NCI-H1048 (cell line): ENCODE measurements around the gene FAM234B.
"Not testable (repeated sequence)": the region's sequence is repeated elsewhere in the genome, so short reads cannot be mapped to it uniquely, and the experiment has no call there.

Experiments
- DNase-seq: peaks from one replicate; lab custom pipeline; 2025; lab: John Stamatoyannopoulos, UW

The FAM234B gene

DNA sequence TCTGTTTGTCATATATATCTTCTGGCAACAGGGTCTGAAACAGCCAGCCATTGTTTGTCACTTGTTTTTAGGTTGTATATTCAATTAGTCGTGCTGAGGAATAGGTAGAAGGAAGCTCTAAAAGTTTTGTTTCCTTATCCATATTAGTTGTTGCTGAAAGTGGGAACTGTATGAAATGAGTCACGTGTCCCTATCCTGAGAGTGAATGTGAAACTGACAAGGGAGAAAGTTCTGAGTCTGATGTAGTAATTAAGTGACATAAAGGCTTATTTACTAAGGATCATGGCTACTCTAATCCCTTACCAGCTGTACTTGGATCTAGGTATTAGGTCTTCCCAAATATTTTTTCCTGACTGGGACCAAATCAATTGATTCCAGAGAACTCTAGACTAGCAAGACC is 16.4 kb downstream of the FAM234B start:
- DNase-seq: no peak

DNA sequence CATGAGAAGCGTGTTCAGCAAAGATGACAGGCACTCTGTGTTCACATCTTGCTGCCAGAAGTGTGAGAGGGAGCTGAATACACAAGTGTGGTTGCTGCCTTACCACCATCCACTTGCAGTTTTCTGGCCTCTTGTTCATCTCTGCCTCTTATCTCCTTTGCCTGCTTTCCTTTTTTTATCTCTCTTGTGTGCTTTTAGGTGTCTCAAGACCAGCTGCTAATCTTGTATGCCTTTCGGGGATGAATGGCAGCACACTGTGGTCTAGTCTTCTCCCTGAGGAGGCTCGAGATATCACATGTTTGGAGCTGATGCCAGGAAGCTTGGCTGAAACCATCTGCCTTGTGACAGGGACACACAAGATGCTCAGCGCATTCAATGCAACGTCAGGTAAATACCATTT is 17.2 kb downstream of the FAM234B start:
- DNase-seq: no peak

DNA sequence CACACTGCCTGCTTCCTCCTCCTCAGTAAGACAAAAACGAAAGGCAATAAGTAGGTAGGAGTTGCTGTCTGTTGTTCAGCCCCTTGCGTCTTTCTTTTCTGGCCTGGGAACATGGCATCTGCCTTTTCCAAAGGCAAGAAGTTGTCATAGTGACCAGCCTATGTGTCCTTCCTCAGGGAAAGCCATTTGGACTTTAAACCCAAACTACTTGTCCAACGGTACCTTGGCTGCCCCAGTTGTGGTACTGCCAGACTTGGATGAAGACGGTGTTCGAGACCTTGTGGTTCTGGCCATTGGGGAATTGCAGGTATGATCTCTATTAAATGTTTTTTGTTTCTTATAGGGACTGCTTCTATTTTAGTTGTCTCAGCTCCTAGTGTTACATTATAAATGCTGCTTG is 18.5 kb downstream of the FAM234B start:
- no peak for DNase-seq

DNA sequence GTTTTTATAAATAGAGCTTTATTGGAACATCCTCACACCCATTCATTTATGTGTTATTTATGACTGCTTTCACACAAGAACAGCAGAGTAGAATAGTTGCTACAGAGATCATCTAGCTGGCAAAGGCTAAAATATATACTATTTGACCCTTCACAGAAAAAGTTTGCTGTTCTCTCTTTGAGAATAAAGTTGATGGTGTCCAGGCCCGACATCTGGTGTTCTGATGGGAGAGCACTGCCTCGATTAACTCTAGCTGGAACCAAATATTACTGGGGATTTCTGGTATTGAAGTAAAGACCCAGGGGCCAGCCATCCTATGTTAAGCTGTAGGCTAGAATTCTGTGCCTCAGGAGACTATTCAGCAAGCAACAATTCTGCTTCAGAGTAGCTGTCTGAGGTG is 21.8 kb downstream of the FAM234B start:
- no peak for DNase-seq

DNA sequence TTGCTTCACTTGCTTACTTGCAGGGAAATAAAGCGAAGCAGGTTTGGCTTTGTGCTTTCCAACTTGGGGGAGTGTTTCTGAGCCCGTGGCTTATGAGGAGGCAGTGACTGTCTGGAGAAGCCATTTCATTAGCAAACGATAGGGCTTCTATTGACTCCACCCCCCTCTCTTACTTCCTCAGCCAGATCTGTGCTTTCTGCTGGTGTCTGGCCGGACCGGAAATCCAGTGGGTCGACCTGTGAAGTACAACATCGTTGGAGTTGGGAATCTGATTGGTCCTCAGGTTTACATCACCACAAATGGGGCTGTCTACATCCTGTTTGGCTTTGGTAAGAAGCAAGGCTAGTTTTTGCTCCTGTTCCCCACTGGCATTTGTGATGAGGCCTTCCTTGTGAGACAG is 22.3 kb downstream of the FAM234B start:
- no peak for DNase-seq

DNA sequence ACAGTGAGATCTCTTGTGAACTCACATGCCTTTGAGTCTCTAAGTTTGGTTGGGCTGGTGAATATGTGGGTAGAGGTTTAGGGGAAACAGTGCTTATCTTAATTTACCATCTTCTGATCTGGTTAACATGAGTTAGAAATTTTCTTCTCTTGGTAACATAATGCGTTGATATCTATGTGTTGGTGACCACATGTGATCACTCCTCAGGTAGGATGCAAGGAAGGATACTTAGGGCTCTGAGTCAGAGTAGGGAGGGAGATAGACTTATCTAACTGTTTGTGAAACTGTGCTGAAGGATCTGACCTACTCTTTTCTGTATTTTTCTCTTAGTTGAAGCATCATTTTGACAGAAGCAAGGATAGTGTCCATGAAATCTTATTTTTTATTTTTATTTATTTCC is 23.1 kb downstream of the FAM234B start:
- no peak for DNase-seq

DNA sequence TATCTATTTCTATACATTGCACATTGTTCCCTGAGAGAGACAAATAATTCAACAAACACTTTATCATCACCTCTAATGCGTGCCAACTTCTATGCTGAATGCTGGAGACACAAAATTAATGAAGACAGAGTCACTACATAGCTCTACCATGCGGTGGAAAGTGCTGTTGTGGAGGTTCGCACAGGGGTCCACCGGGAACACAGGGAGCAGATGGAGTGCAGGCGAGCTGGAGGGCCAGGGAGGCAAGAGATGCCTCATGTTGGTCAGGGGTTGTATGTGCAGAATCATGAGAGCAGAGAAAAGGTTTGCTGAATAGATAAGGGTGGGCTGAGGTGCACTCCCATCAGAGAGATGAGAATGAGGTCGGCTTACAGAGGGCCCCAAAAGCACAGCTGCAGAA is 25.2 kb downstream of the FAM234B start:
- no peak for DNase-seq

DNA sequence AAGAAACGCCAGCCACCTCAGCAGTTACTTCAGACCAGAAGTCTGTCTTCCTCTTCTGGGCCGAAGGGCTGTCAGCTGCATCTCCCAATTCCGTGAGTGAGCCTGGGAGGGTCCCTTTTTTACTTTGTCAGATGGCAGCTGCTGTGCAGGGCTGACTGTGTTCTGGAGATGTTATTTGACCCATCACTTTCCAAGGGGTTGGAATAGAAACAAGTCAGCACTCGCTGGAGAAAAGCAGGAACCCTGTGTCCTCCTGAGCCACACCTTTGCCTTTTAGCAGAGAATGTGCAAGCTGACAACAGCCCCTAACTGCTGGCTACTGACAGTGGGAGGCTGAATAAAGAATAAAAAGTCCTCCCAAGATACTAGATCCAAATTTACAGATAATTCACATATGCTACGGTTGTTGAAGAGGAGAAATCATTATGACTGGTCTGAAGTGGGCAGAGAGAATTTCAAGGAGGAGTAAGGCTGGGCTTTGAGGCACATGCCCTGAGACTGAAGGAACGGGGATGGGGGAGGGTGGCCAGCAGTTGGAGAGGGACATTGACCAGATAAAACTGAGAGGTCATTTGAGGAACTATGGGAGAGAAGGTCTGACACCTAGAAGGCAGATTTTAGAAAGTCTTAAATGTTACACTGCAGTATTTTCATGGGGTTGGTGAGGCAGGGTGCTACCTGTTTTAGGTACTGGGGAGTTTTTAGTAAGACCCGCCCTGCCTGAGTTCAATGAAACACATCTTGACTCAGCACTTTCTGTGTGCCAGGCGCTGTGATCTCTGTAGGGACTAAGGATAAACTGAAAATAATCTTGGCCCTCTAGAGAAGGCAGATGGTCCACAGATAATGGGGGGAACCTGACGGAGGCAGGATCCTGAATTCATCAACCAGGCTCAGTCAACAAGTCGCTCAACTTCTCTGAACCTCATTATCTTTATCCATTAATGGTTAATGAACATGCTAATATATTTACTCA is 27.4 kb downstream of the FAM234B start:
- DNase-seq: no peak

DNA sequence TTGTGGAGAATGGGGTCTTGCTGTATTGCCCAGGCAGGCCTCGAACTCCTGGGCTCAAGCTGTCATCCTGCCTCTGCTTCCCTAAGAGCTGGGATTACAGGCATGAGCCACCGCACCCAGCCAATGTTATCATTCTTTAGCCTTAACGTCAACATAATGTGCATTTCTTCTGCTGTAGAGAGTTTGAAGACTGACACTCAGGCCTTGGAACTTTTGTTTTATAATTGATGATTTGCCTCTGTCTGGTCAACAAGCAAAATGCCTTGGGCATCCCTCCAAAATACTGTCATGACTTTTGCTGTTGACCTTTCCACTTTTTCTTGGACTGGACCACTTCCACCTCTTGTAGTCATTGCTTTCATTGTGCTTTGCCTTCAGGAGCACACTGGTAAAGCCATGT is 29.0 kb downstream of the FAM234B start:
- DNase-seq: no peak

DNA sequence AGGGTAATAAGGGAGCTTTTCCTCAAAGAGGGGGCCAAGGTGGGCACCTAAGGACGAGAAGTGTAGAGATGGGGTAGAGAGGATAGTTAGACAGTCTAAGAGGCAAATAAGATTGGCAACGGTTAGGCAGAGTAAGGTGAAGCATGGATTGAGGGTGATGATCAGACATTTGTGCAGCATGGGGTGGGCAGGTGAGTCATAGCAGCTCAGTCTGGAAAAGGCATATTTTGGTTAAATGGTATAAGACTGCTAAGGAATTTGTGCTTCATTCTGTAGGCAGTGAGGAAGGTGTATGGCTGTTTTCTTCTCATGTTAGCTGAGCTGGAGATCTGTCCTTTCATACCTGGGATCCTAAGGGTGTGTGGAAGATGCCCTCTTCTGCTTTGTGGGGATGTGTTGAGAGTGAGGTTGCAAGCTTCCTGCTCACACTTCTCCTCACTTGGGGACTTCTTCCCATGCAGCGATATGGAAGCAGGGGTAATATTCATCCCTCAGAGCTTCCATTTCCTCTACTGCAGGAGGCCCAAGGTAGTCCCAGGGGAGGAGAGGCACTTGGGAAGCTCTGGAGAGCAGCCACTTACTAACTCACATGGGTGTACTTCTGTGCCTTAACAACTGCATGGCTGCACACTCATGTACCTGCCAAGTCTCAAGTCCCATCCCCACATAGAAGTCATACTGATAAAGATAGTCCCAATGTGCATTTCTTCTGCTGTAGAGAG is 30.4 kb downstream of the FAM234B start:
- DNase-seq: no peak

DNA sequence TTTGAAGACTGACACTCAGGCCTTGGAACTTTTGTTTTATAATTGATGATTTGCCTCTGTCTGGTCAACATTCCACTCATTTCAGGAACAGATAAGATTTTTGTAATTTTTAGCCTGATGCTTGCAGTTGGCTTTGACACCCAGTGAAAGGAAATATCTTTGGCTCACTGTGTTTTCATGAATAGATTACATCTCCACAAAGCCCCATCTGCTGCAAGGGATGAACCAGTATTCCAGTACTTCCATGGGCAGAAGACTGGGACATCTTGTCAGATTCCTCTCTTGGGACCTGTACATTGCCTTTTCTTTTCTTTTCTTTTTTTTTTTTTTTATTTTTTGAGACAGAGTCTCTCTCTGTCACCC is 30.9 kb downstream of the FAM234B start:
- DNase-seq: no peak

DNA sequence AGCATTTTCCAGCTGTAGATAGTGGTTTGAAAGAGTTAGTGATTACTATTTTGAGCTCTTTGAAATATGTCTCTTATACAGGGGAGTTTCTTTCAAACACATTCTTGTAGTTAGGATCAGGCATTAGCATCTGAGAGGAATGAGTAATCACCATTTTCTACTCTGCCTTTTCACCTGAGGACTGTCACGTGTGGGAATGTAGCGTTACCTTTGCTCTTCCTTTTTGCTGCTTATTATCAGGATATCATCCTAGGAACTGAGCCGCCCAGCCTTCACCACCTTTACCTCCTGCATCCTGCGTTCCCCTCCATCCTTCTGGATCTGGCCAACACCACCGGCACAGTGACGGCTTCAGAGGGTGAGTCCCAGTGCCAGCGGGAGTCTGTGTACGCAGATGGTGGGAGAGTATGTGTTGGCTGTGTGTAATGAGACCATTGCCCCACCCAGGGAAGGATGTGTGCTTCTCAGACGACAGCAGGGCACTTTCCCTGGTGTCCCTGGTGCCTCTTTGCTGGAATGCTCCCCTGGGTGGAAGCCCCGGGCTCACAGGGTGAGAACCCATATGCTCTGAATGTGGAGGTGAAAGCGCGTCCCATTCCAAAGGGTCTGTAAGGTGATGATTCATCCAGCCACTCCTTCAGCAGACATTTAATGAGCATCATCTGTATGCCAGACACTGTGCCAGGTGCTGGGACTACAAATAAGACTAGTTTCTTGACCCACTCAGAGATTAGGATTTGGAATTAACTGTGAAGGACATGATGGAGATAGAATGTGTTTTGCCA is 31.8 kb downstream of the FAM234B start:
- DNase-seq: no peak

DNA sequence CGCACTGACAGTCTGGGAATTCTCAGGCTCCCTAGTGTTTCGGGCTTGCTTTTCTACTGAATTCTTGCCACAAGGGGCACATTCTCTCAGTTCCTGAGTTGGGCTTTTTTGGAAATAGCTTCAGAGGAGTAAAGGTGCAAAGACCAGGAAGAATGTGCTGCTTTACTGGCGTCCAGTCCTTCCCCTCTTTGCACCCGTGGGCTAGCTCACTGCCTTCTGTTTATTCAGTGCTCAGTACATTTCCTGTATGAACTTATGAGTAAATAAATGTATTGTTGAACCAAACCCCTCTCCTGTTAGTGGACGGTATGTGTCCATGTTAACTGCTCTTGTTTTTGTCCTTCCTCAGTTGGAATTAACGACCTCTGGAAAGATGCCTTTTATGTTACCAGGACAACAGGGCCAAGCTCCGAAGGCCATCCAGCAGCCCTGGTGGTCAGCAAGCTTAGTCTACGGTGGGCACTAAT is 35.3 kb downstream of the FAM234B start:
- no peak for DNase-seq

DNA sequence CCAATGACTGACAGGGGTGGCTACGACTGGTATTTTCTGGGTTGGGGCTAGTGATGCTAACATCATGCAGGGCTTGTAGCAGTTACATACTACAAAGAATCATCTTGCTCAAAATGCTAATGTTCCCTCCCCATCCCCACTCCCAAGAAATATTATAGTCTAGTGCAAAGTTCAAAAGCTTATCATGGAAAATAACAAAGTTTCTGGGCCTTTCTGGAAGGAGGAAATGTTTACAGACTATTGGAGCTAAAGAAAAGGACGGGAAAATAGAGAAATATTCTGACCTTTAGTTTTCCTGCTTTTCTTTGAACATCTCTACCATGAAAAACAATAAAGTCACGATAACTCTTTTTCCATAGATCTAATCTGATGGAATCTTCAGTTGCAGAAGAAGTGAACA is 36.1 kb downstream of the FAM234B start:
- no peak for DNase-seq

DNA sequence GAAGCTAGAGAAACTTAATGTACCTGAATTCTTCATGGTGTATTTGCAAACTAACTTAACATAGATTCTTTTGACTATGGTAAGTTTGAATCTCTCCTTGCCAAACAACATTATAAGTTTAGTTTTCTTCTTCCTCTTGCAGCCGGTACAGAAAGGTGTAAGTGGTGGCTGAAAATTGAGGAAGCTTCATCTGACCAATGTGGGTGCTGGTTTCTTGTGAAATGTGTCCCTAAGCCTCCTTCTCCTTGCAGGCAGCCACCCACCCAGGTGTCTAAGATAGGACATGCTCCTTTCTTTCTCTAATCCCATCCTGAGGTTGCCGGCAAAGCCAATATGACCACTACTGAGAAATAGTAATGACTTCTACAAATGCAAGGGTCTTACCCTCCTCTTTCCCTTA is 38.7 kb downstream of the FAM234B start:
- DNase-seq: no peak

DNA sequence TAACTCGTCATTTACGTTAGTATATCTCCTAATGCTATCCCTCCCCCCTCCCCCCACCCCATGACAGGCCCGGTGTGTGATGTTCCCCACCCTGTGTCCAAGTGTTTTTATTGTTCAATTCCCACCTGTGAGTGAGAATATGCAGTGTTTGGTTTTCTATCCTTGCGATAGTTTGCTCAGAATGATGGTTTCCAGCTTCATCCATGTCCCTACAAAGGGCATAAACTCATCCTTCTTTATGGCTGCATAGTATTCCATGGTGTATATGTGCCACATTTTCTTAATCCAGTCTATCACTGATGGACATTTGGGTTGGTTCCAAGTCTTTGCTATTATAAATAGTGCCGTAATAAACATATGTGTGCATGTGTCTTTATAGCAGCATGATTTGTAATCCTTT is 39.5 kb downstream of the FAM234B start:
- DNase-seq: not testable (repeated sequence)

DNA sequence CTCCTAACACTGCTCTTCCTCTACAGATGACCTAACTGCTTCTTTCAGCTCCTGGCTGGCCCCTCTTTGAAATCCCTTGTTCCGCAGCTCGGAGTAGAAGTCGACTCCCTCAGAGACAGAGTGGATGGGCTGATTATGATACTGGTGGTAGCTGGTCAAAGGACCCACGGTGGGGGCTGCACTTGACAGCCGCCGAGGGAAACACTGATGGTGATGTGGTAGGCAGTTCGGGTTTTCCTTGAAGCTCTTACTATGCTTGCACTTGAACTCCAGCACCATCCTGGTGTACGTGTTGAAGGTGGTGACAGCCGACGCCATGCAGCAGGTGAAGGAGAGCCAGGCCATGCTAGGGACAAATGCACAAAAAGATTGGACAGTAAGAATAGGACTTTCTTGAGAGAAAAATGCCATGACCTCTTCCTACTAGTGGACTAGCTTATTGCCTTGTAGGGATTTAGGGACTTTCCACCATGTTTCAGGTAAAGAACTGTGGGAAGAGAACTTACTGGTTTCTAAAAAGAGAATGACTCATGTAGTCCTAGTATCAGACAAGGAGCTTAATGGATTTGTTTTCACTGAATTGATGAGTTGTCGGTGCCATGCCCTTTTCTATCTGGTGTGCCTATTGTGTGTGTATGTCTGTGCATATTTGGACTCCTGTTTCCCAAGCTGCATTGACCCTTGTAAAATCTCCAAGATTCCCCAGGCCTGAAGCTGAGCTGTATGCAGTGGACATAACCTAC is 40.9 kb downstream of the FAM234B start:
- DNase-seq: no peak

DNA sequence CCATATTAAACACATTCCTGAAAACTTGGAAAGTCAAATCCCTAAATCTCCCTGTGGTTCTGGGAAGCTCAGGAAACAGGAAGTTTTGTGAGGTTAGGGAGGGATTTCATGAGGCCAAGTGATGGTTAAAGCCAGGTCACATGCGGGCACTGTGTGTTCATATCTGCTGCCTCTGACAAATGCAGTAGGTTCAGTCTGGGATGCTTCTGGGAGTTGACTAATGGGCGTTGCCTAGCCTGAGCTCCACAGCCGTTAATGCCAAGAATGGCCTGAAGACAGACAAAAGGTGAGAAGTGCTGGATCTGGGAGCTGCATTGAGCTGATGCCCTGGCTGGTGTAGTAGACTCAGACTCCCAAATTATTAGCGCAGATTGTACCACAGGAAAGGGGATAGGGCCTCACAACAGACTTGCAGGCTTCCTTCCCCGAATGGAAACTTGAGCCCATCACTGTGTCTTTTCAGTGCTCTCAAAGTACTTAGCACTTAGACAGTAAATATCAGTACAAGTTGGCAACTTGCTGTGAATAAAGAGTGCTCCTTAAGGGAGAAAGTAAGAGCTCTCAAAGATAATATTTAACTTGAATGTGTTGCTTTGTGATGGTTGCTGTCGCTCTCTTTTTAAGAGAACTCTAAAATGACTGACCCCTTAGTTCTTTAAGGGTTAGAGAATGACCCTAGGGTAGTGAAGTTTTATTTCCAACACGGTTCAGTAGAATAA is 41.9 kb downstream of the FAM234B start:
- no peak for DNase-seq

DNA sequence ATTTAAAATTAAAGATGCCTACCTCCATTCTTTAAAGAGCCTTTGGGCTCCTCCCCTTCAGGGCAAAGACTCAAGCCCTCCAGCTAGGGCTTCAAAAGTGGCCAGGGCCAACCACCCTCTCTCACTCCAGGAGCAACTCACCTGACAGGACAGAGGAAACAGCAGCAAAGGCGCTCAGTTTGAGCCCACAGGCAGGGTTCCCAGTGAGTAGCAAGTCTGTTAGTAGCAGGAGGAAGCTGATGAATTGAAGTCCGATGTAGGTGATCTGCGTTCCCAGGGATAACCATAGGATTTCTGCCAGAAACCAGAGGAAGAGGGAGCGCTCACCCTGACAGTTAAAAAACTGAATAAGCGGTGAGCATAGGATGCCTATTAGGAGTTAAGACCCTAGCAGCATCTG is 43.6 kb downstream of the FAM234B start:
- DNase-seq: no peak

DNA sequence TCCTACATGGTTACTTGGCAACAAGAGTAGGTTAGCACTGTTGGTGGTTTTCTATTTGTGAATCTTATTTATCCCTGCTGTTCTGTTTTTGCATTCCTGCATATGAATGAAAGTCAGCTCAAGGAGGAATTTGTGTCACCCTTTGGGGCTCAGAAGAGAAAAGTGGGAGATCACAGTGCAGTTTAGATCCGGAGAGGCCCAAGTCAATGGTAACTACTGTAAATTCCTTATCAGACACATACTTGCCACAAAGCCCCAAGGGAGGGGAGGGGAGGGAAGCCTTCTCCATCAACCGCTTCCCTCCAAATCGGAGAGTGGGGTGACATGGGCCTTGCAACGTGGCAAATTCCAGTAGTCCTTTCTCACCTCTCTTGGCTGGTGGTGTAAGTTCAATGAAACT is 44.3 kb downstream of the FAM234B start:
- no peak for DNase-seq

DNA sequence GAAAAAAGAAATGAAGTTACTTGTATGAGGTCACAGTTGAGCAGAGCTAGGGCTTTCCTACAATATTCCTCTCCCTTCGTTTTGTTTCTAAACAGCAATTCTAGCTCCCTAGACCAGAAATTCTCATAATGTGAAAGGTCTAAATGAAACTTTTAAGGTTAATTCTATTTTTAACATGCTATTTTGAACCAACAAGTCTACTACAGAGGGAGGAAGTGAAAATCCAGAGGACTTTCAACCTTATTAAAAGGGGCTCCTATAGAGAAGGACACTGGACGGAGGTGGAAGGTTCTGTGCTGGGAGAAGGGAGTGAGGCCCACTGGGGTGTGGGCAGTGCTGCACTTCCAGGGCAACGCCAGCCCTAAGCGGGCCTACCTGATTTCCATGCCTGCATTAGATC is 45.9 kb downstream of the FAM234B start:
- DNase-seq: no peak
